ENCODE measurements around the gene RABL6. TPM values are rescaled to one million over a fixed set of nuclear protein-coding genes. Genes with fewer than 3 reads are reported as not detected.

Gene RABL6
- total RNA-seq, 2 experiments from 2014 or later: 113 to 133 TPM

DNA sequence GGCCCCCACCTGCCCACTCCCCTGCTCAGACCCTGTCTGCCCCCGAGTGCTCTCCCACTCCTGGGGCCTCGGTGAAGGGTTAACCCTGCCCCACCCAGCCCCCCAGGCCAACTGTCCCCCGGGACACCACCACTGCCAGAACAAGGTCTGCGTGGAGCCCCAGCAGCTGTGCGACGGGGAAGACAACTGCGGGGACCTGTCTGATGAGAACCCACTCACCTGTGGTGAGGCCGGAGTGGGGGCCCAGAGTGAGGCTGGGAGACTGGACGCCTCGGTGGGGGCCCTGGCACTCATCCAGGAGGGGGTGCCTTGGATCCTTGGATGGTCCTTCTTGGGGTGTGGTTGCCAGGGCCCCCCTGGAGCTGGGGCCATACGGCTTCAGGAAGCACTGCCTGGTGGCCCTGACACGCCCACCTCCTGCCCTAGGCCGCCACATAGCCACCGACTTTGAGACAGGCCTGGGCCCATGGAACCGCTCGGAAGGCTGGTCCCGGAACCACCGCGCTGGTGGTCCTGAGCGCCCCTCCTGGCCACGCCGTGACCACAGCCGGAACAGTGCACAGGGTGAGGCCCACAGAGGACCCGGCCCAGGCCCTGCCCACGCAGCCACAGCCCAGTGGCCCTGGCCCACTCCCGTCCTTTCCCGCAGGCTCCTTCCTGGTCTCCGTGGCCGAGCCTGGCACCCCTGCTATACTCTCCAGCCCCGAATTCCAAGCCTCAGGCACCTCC, 46.5 kb downstream of the RABL6 start:
- peaks cover 6% of the 10 kb centered on the region for H3K4me1 ChIP-seq (ENCODE audit: insufficient read depth, low read length, poor library complexity, severe bottlenecking)
- no peak overlapping the region for H2AFZ ChIP-seq (ENCODE audit: low read length)
- no peak for DNase-seq (ENCODE audit: low spot score)
- POLR2A ChIA-PET: no interaction called here
- H3K4me2 ChIP-seq (ENCODE audit: low read length): no peak overlapping the region
- no TSS peak for BruUV-seq (replicated peaks)
- CTCF ChIA-PET (ENCODE audit: unreplicated experiment): no interaction called here
- no peak overlapping the region for H3K4me3 ChIP-seq (ENCODE audit: low read depth, low read length, poor library complexity, severe bottlenecking)
- intact Hi-C loops (cut with micrococcal nuclease; ENCODE audit: unreplicated experiment): no loop called here
- no peaks in the 10 kb centered on the region for H4K20me1 ChIP-seq (ENCODE audit: insufficient read depth, low read length)
- no peaks in the 10 kb centered on the region for H3K9me3 ChIP-seq (ENCODE audit: low read length)
- H3K79me2 ChIP-seq (ENCODE audit: insufficient read depth, low read depth, low read length): no peaks in the 10 kb centered on the region
- H3K27ac ChIP-seq (ENCODE audit: low read depth, low read length, poor library complexity, severe bottlenecking): no peak overlapping the region
- no peaks in the 10 kb centered on the region for H3K36me3 ChIP-seq (ENCODE audit: insufficient read depth, low read length)
- no peaks in the 10 kb centered on the region for H3K9me2 ChIP-seq (ENCODE audit: insufficient read depth, low read length)
- TF ChIP-seq, protein P1, sequence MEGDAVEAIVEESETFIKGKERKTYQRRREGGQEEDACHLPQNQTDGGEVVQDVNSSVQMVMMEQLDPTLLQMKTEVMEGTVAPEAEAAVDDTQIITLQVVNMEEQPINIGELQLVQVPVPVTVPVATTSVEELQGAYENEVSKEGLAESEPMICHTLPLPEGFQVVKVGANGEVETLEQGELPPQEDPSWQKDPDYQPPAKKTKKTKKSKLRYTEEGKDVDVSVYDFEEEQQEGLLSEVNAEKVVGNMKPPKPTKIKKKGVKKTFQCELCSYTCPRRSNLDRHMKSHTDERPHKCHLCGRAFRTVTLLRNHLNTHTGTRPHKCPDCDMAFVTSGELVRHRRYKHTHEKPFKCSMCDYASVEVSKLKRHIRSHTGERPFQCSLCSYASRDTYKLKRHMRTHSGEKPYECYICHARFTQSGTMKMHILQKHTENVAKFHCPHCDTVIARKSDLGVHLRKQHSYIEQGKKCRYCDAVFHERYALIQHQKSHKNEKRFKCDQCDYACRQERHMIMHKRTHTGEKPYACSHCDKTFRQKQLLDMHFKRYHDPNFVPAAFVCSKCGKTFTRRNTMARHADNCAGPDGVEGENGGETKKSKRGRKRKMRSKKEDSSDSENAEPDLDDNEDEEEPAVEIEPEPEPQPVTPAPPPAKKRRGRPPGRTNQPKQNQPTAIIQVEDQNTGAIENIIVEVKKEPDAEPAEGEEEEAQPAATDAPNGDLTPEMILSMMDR (conservative IDR thresholded peaks at IDR 0.05; ENCODE audit: low read length): no peak
- TF ChIP-seq EZH2phosphoT487 (IDR thresholded peaks at IDR 0.05; ENCODE audit: borderline replicate concordance, low read depth, low read length): no peak

DNA sequence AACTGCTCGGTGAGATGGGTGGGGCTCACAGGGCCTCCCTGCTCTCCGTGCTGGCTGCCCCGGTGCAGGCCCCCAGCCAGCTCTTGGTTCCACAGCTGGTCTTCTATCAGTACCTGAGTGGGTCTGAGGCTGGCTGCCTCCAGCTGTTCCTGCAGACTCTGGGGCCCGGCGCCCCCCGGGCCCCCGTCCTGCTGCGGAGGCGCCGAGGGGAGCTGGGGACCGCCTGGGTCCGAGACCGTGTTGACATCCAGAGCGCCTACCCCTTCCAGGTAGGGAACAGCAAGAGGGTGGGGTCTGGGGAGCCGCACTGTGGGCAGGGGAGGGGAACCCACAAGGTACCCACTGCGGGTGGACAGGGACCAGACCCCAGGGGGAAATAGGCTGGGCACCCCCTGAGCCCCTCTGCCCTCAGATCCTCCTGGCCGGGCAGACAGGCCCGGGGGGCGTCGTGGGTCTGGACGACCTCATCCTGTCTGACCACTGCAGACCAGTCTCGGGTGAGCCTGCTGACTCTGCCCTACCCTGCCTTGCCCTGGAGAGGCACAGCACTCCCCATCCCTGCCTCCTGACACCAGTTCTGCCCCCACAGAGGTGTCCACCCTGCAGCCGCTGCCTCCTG, 47.2 kb downstream of the RABL6 start:
- Histone ChIP-seq H3K4me3 (ENCODE audit: low read depth, low read length, poor library complexity, severe bottlenecking) (no peak overlapping the region), H3K27ac (ENCODE audit: low read depth, low read length, poor library complexity, severe bottlenecking) (no peak overlapping the region), H4K20me1 (ENCODE audit: insufficient read depth, low read length) (no peaks in the 10 kb centered on the region), H3K79me2 (ENCODE audit: insufficient read depth, low read depth, low read length) (no peaks in the 10 kb centered on the region), H3K9me3 (ENCODE audit: low read length) (no peaks in the 10 kb centered on the region), H2AFZ (ENCODE audit: low read length) (no peak overlapping the region), H3K36me3 (ENCODE audit: insufficient read depth, low read length) (no peaks in the 10 kb centered on the region), H3K4me1 (ENCODE audit: insufficient read depth, low read length, poor library complexity, severe bottlenecking) (peaks cover 2% of the 10 kb centered on the region), H3K9me2 (ENCODE audit: insufficient read depth, low read length) (no peaks in the 10 kb centered on the region), H3K4me2 (ENCODE audit: low read length) (no peak overlapping the region)
- ChIA-PET POLR2A (no interaction called here), CTCF (ENCODE audit: unreplicated experiment) (no interaction called here)
- no TSS peak for BruUV-seq (replicated peaks)
- TF ChIP-seq, protein P1 (conservative IDR thresholded peaks at IDR 0.05; ENCODE audit: low read length): no peak
- TF ChIP-seq EZH2phosphoT487 (IDR thresholded peaks at IDR 0.05; ENCODE audit: borderline replicate concordance, low read depth, low read length): no peak
- intact Hi-C loops (cut with micrococcal nuclease; ENCODE audit: unreplicated experiment): no loop called here
- no peak for DNase-seq (ENCODE audit: low spot score)

DNA sequence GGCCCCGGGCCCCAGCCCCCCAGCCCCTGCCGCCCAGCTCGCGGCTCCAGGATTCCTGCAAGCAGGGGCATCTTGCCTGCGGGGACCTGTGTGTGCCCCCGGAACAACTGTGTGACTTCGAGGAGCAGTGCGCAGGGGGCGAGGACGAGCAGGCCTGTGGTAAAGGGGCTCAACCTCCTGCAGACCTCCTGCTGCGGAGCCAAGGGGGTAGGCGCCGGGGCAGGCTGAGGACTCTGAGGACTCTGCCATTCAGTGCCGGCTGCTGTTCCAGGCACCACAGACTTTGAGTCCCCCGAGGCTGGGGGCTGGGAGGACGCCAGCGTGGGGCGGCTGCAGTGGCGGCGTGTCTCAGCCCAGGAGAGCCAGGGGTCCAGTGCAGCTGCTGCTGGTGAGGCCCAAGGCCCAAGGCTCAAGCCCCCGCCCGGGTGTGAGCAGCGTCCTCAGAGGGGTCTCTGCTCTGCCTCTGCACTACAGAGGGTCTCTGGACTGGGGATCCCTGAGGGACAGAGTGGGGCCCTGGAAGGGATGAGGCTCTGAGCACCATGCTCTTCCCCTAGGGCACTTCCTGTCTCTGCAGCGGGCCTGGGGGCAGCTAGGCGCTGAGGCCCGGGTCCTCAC, 47.8 kb downstream of the RABL6 start:
- POLR2A ChIA-PET: no interaction called here
- H3K79me2 ChIP-seq (ENCODE audit: insufficient read depth, low read depth, low read length): no peaks in the 10 kb centered on the region
- no TSS peak for BruUV-seq (replicated peaks)
- no peaks in the 10 kb centered on the region for H3K4me1 ChIP-seq (ENCODE audit: insufficient read depth, low read length, poor library complexity, severe bottlenecking)
- DNase-seq (ENCODE audit: low spot score): no peak
- intact Hi-C loops (cut with micrococcal nuclease; ENCODE audit: unreplicated experiment): no loop called here
- no peak overlapping the region for H2AFZ ChIP-seq (ENCODE audit: low read length)
- H3K4me2 ChIP-seq (ENCODE audit: low read length): no peak overlapping the region
- no peaks in the 10 kb centered on the region for H3K36me3 ChIP-seq (ENCODE audit: insufficient read depth, low read length)
- no peaks in the 10 kb centered on the region for H3K9me3 ChIP-seq (ENCODE audit: low read length)
- TF ChIP-seq, protein P1 (conservative IDR thresholded peaks at IDR 0.05; ENCODE audit: low read length): no peak
- TF ChIP-seq EZH2phosphoT487 (IDR thresholded peaks at IDR 0.05; ENCODE audit: borderline replicate concordance, low read depth, low read length): no peak
- no peaks in the 10 kb centered on the region for H4K20me1 ChIP-seq (ENCODE audit: insufficient read depth, low read length)
- H3K9me2 ChIP-seq (ENCODE audit: insufficient read depth, low read length): no peaks in the 10 kb centered on the region
- CTCF ChIA-PET (ENCODE audit: unreplicated experiment): no interaction called here
- H3K4me3 ChIP-seq (ENCODE audit: low read depth, low read length, poor library complexity, severe bottlenecking): no peak overlapping the region
- H3K27ac ChIP-seq (ENCODE audit: low read depth, low read length, poor library complexity, severe bottlenecking): no peak overlapping the region
